Activated T-helper 1 cell treated with anti-CD3 and anti-CD28 coated beads, Interleukin-2, amount 50 U/mL, for 16 hours (primary cell): ENCODE data around the gene SDS.

Experiments
- DNase-seq, 2 donors: peaks; one replicate each; pipeline ENCODE4 v3.0.0-alpha.2; 2020; ENCODE audit warnings: low read depth in 1 of 2, low spot score in 1 of 2

The SDS gene

DNA sequence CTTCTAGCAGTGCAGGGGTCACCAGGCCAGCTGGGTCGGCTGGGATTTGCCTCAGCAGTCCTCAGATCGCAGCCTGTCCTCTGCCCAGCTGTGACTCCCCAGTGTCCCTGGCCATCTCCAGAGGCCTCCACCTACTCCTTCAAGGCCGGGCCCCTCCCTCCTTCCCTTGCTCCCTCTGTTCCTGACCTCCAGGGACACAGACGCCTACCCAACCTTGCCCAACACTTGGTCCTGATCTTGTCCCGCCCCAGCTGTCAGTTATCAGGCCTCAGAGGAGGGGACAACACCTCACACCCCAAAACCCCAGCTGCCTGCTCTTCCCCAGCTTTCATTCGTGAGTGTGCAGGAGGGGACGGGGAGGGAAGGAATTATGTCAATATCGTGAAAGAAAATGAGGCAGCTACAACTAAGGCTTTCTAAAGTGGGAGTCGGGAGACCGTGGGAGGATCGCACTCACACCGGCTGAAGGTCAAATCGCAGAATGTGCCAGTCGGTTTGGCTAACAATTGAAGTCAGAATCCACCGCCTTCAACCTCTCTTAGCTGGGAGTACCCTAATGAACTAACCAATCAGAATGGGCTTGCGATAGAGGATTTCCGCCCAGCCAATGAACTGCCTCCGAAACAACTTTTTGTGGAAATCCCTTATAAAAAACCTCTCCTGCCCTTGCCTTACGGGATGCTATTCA lies 54.7 kb downstream of the SDS start:
- DNase-seq = no peak

DNA sequence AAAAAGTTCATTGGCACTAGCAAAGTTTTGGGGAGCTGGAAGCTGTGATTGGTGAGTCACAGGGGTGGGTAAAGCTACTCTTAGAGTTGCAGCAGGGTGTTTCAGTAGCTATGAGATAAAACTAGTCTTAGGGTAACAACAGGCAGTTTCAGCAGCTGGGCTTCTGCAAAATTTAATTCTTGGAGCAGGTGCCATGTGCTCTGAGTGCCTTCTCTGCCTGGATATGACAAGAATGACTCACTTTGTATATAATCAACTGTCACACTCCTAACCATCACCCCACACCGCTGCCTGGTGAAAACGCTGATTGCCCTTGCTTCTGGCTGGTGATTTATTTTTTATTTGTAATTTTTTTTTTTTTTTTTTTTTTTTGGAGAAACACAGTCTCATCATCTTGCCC lies 55.8 kb downstream of the SDS start:
- no peak for DNase-seq

DNA sequence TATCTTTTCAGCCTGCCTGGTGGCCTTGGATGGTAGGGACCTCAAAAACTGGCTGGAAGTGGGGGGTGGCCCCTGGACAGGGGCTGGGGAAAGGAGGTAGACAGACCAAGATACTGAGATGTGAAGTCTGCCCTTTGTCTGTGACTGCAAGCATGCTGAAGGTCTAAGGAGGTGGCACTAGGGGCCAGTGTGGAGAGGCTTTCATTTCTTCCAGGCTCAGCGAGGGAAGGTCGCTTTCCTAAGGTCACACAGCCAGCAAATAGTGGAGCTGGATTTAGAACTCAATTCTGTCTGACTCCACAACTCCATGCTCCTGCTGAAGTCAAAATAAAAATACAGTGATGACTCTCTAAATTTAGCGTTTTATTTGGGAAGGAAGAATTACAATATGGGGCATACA lies 56.6 kb downstream of the SDS start:
- no peak for DNase-seq

DNA sequence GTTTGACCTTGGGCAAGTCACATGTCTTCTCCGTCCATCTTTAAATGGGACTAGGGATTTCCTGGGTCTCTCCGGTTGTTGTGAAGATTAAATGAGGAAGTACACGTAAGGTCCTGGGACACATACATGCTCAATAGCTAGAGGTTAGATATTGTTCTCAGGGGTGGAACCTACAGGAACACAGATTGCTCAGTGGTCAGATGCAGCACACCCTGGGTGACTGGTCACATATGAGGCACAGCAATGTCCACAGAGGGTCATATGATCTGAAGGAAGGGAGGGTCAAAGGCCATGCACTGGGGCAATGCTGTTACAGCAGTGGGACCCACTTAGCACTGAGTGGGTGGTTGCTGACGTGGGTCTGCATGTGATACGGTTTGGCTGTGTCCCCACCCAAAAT lies 57.3 kb downstream of the SDS start:
- no peak for DNase-seq

DNA sequence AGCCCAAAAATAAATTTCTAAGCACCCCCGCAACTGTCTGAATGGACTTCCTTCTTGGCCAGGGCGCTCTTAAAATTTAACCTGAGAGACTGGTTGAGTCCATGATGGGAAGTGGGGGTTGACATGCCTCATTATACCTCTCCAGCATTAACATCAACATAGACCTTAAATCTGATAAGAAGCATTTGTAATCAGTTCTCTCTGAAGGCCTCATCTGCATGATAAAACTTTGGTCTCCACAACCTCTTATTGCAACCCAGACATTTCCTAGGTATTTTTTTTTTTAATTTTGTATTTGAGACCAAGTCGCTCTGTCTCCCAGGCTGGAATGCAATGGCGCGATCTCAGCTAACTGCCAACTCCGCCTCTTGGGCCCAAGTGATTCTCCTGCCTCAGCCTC lies 58.4 kb downstream of the SDS start:
- DNase-seq = no peak
